ENCODE measurements around the gene GGA1.

DNA sequence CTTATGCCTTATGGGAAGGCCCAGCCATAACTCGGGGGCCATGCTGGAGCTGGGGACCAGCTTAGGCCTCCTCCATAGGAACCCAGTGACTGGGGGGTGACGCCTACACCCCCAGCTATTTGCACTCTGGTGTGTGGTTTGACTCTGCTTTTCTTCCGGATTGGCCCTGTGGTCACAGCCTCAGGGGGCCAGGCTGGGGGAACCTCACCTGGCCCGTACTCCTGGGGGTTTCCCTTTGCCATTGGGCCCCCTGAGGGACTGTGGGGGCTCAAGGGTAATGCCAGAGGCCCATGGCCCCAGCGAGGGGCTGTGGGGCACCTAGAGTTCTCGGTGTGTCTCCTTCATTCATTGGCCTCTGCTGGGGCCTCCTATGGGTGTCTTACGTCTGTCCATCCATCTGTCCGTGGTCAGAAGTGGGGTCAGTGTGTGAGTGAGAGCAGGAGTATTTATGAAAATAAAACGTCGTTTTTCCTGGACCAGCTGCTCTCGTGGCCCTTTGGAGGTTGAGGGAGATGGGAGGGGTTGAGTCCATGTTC is 24.5 kb downstream of the GGA1 start:
- TF ChIP-seq, protein P1, sequence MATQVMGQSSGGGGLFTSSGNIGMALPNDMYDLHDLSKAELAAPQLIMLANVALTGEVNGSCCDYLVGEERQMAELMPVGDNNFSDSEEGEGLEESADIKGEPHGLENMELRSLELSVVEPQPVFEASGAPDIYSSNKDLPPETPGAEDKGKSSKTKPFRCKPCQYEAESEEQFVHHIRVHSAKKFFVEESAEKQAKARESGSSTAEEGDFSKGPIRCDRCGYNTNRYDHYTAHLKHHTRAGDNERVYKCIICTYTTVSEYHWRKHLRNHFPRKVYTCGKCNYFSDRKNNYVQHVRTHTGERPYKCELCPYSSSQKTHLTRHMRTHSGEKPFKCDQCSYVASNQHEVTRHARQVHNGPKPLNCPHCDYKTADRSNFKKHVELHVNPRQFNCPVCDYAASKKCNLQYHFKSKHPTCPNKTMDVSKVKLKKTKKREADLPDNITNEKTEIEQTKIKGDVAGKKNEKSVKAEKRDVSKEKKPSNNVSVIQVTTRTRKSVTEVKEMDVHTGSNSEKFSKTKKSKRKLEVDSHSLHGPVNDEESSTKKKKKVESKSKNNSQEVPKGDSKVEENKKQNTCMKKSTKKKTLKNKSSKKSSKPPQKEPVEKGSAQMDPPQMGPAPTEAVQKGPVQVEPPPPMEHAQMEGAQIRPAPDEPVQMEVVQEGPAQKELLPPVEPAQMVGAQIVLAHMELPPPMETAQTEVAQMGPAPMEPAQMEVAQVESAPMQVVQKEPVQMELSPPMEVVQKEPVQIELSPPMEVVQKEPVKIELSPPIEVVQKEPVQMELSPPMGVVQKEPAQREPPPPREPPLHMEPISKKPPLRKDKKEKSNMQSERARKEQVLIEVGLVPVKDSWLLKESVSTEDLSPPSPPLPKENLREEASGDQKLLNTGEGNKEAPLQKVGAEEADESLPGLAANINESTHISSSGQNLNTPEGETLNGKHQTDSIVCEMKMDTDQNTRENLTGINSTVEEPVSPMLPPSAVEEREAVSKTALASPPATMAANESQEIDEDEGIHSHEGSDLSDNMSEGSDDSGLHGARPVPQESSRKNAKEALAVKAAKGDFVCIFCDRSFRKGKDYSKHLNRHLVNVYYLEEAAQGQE (IDR thresholded peaks at IDR 0.05; ENCODE audit: low read depth): no peak
- TF ChIP-seq EGR1 (IDR thresholded peaks at IDR 0.05) (no peak), TAF1 (IDR thresholded peaks at IDR 0.05; ENCODE audit: low read depth) (no peak), EP300 (IDR thresholded peaks at IDR 0.05; ENCODE audit: borderline replicate concordance) (no peak), TEAD4 (IDR thresholded peaks at IDR 0.05) (no peak), CEBPB (IDR thresholded peaks at IDR 0.05) (no peak), CREB1 (IDR thresholded peaks at IDR 0.05; ENCODE audit: low read depth) (no peak), YY1 (IDR thresholded peaks at IDR 0.05; ENCODE audit: low read depth) (no peak), RAD21 (IDR thresholded peaks at IDR 0.05; ENCODE audit: low read depth) (no peak)
- TF ChIP-seq, protein P2, sequence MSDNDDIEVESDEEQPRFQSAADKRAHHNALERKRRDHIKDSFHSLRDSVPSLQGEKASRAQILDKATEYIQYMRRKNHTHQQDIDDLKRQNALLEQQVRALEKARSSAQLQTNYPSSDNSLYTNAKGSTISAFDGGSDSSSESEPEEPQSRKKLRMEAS (IDR thresholded peaks at IDR 0.05): no peak
- TF ChIP-seq, protein P3, sequence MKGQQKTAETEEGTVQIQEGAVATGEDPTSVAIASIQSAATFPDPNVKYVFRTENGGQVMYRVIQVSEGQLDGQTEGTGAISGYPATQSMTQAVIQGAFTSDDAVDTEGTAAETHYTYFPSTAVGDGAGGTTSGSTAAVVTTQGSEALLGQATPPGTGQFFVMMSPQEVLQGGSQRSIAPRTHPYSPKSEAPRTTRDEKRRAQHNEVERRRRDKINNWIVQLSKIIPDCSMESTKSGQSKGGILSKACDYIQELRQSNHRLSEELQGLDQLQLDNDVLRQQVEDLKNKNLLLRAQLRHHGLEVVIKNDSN (IDR thresholded peaks at IDR 0.05): no peak
